Skeletal muscle cell (primary cell): ENCODE results near the gene SMAD3.

ENCODE experiments used
- DNase-seq: peaks from one replicate; pipeline ENCODE4 v3.0.0-alpha.2; 2010; ENCODE audit warnings: low read depth
- H3K4me3 ChIP-seq: 2 replicates; pipeline ENCODE4 v1.5.1; 2011; ENCODE audit warnings: low read depth, mild to moderate bottlenecking, control low read depth, low read length, moderate library complexity

The SMAD3 gene

DNA sequence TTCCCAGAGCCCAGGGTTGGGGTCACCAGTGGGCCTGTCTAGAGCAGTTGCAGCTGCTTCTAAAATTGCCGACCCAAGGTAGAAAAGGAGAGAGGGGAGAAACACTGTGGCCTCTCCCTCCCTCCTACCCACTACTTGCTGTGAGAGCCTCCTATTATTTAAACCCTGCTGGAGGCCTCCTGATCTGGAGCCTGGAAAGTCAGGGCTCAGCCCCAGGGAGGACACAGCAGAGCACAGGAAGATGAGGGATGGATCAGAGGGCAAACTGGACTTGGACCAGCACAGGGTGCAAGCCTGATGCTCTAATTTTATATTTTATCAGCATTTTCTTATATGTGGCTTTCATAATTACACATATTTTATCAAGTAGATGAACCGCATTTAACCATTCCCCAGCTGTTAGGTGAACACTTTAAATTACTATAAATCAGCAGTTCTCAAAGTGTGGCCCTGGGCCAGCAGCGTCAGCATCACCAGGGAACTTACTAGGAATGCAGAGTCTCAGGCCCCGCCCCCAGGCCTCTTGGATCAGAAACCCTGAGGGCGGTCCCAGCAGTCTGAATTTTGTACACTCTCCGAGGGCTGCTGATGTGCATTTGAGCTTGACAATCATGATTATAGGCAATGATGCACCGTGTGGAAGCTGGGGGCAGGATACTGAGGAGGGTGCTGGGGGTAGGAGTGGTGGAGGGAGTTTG, 26.7 kb downstream of the SMAD3 start:
- DNase-seq: no peak
- H3K4me3 ChIP-seq: no peak overlapping the region

DNA sequence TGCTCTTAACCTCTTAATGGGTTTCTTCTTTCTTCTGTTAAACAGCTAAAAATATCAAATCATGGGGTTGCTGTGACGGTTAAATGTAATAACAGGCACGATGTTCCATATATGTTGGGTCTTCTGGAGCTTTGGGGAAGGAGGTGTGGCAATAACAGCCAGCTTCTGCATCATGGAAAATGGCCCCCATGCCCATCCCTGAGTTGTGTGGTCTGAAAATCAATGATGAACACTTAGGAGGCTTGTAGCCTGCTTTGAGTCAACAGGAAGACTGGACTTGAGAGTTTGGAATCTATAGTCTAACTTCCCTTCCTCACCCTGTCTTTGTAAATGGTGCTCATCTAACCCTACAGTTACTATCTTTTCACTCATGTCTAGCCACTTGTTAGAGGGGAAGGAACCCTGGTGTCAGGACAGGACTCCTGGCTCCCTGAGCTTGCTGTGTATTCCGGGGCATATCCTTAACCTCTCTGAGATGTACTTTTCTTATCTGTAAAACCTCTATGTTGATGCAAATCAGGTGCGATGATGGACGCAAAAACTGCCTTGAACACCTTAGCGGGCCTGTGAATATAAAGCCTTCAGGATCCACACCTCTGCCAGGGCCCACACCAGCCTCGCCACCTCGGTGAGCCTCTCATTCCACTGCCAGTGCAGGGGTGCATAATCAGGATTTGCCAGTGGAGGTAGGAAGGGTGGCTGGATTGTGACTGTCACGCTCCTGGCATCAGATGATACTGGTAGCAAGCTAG, 27.5 kb downstream of the SMAD3 start:
- no peak overlapping the region for H3K4me3 ChIP-seq
- DNase-seq: no peak

GRCh38 chr15:67093504-67093862, 28.1 kb downstream of the SMAD3 start:
- no peak overlapping the region for H3K4me3 ChIP-seq
- no peak for DNase-seq

DNA sequence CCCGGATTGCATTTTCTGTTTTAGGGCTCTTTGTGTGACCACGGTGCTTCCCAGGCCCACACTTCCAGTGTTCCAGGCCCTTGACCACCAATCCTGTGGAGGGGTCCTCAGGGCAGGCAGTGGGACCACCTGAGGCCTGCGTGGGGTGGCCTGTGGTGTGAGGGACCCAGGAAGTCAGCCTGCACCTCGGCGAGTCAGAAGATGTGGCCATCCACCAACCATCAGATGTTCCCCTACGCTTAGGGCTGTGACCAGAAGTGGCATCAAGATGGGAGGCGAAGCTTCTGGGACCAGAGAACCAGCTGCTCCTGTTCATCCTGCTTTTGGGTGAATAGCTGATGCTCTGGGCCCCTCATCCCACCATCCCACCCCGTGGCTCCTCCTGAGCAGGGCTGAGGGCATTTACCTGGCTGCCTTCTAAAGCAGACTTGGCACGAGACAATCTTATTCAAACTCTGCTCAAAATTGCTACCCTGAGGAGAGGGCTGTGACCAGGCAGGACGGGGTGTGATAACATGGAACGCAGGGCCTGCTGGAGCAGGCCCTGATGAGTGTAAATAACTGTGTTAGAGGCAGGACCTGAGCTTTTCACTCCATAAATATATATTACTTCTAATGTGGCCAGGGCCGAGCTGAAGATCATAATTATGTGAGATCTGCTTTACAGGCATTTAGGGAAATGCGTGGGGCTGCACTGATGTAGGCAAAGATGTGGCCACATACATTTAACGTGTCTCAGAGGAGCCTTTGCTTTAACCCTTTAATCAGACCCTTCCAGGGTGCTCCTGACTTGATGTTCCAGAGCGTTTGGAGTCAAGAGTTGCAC, 28.8 kb downstream of the SMAD3 start:
- H3K4me3 ChIP-seq: no peak overlapping the region
- no peak for DNase-seq

- H3K4me3 ChIP-seq: no peak overlapping the region
- DNase-seq: no peak
Measured at GRCh38 chr15:67095912-67096311, 30.5 kb downstream of the SMAD3 start.

GRCh38 chr15:67096546-67097294, 31.3 kb downstream of the SMAD3 start:
- H3K4me3 ChIP-seq: no peak overlapping the region
- DNase-seq: no peak

- no peak for DNase-seq
- no peak overlapping the region for H3K4me3 ChIP-seq
Measured at GRCh38 chr15:67097424-67097823, 32.0 kb downstream of the SMAD3 start.

GRCh38 chr15:67097930-67098740, 32.7 kb downstream of the SMAD3 start:
- peak; percentile 91 for DNase-seq
- no peak overlapping the region for H3K4me3 ChIP-seq

DNA sequence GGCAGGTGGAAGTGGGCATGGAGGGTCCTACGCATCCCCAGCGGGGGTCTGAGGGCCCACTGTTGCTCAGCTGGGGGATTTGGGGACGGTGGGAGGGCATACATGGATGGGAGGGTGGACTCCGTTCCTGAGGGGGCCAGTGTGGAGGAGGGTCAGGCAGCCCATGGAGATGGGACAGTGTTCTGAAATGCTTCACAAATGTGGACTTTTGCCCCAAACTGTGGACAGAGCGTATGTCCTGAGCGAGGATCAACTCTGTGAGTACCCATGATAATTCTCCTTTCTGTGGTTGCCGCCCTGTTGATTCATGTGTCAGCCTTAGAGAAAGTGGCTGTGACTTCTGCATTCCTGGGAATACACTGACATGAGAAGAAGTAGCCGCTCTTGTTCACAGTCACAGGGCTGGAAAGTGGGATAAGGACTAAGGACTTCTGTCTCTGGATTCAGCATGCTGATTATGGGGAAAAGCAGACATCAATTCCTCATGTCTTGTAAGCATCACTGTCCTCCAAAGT, 33.4 kb downstream of the SMAD3 start:
- H3K4me3 ChIP-seq: no peak overlapping the region
- DNase-seq: no peak

- DNase-seq: no peak
- no peak overlapping the region for H3K4me3 ChIP-seq
Measured at GRCh38 chr15:67100124-67100791, 34.9 kb downstream of the SMAD3 start.

DNA sequence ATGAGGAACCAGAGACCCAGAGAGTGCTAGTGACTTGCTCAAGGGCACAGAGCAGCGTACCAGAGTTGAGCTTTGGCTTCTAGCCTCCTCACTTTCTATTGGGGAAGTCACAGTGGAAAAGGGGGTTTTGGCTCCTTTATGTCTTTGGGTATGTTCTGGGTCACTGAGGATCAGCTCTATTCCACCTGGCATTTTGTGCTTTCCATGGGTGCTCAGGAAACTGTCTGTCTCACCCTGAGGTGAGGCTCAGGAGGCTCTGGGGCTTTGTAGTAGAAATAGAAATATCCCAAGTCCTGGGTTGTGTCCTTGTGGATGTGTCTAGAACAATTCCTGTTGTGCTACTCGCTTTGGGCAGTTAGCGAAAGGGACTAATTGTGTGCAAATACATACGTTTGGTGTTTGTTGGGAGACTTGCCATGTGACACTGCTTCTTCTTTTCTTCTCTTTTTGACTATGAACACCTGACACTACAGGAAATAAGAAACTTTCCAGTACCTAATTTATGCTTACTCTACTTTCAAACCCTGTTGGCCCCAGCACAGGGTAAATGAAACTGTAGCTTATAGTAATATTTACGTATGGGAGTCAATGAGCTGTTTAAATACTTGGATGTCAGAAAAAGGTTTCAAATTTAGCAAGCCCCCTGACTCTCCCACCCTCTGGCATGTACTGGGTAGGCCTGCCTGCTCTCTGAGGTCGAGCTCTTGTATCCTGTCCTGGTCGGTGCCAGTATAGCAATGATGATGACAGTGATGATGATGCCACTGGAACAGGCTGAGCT, 35.6 kb downstream of the SMAD3 start:
- no peak for DNase-seq
- no peak overlapping the region for H3K4me3 ChIP-seq

DNA sequence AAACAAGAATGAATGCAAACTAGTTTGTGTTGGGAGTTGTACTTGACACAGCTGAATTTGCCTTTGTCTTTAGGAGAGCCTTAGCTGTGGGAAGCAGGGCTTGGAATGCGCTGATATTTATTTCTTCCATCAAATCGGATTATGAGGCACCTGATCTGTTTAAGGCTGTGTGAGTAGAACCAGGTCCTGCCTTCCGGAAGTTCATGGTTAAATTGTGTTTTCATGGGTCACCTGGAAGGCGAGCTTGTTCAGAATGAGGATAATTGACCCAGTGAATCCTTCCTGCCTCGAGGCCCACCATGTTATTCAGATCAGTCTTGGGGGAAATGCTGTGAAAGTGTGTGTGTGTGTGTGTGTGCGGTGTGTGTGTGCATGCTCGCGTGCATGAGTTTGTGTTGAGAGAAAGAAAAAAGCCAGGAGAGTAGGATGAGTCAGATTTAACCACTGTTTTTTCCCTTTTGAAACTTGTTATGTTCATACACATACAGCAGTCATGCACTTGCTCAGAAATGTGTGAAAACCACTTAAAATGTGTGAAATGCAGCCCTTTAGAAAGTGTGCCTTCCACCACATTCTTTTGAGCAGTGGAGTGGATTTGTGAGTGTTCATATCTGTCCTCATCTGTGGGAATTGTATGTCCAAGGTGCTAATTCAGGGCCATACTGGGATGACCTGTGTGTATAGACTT, 36.7 kb downstream of the SMAD3 start:
- no peak for DNase-seq
- no peak overlapping the region for H3K4me3 ChIP-seq

DNA sequence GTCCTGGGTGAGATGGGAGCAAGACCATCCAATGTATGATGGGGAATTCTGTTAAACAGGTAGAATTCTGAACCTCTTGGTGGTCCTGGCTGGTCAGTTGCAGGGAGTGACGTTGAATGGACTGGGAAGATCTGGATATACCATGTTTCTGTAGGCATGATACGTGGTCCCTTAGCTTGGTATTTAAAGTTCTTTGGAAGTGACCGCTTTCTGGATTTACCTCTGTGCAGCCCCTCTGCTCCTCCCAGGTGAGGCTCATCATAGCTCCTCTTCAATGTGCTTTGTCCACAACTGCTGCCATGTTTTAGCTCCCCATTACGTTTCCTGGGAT, 37.2 kb downstream of the SMAD3 start:
- no peak for DNase-seq
- H3K4me3 ChIP-seq: no peak overlapping the region

GRCh38 chr15:67103021-67103420, 37.6 kb downstream of the SMAD3 start:
- H3K4me3 ChIP-seq: no peak overlapping the region

GRCh38 chr15:67103432-67103831, 38.0 kb downstream of the SMAD3 start:
- DNase-seq: no peak
- H3K4me3 ChIP-seq: no peak overlapping the region

More at GRCh38 chr15:67103021-67103420, 37.6 kb downstream of the SMAD3 start:
- DNase-seq: no peak

DNA sequence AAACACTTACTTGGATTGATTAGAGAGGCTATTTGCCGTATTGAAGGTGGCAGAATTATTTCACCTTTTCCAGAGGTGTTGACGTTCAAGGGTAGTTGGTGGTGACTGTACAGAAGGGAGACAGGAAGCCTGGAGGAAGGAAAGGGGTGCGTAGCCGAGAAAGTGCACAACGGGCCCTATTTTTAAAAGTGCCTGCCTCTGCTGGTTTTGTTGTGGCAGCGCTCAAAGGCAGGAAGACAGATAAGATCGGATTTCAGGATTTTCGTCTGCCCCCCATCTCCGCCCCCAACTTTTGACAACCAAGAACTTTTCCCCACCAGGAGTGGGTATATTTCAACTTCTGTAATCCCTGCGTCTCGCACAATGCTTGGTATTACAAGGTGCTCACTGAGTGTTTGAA, 38.5 kb downstream of the SMAD3 start:
- no peak overlapping the region for H3K4me3 ChIP-seq
- DNase-seq: no peak

GRCh38 chr15:67104510-67104909, 39.1 kb downstream of the SMAD3 start:
- no peak for DNase-seq
- no peak overlapping the region for H3K4me3 ChIP-seq
